ENCODE results near the gene RIBC1. TPM values are rescaled to one million over a fixed set of nuclear protein-coding genes. Genes with fewer than 3 reads are reported as not detected.
A peak's percentile ranks its signal among the peaks of the same experiment; 100 is the strongest.

Gene RIBC1
- total RNA-seq, 3 donors from 2014 or later (not counting 1 experiment from before 2014, with no cell fraction given) = 0.85 to 2.1 (median 1.1) TPM

- H3K9me3 Mint-ChIP-seq = no peaks in the 10 kb centered on the region
- ATAC-seq = no peak
- no peaks in the 10 kb centered on the region for H3K36me3 Mint-ChIP-seq
- H3K4me1 Mint-ChIP-seq = peaks cover 0 to 2% of the 10 kb centered on the region in 2 donors
- H3K9me3 ChIP-seq (ENCODE audit: control insufficient read depth, insufficient read depth, low read length) = no peaks in the 10 kb centered on the region
- no peak for DNase-seq
- H3K27me3 ChIP-seq (ENCODE audit: control insufficient read depth, insufficient read depth, low read length) = no peaks in the 10 kb centered on the region
- H3K4me3 ChIP-seq (ENCODE audit: low read length) = no peak overlapping the region
- peaks cover 41% of the 10 kb centered on the region for H3K36me3 ChIP-seq (ENCODE audit: control insufficient read depth, insufficient read depth, low read length)
- no peak for TF ChIP-seq CTCF (IDR thresholded peaks at IDR 0.05)
- 100% methylated on average over 1 of the region's 4 CpGs for WGBS (ENCODE audit: insufficient coverage)
- no peaks in the 10 kb centered on the region for H3K4me1 ChIP-seq (ENCODE audit: control insufficient read depth, insufficient read depth, low read length)
- no peak overlapping the region for H3K27ac ChIP-seq (ENCODE audit: low read length)
- intact Hi-C loops (cut with micrococcal nuclease) = no loop called here
- no peaks in the 10 kb centered on the region for H3K27me3 Mint-ChIP-seq (ENCODE audit: low read depth in 2 of 2)
- no peak overlapping the region for H3K4me3 Mint-ChIP-seq
- H3K27ac Mint-ChIP-seq = no peak overlapping the region
Observed at GRCh38 chrX:53379747-53380146, 42.9 kb upstream of the RIBC1 start.

GRCh38 chrX:53383376-53384076 lies 39.1 kb upstream of the RIBC1 start:
- intact Hi-C loops (cut with micrococcal nuclease) = no loop called here
- no peak overlapping the region for H3K4me3 Mint-ChIP-seq

DNA sequence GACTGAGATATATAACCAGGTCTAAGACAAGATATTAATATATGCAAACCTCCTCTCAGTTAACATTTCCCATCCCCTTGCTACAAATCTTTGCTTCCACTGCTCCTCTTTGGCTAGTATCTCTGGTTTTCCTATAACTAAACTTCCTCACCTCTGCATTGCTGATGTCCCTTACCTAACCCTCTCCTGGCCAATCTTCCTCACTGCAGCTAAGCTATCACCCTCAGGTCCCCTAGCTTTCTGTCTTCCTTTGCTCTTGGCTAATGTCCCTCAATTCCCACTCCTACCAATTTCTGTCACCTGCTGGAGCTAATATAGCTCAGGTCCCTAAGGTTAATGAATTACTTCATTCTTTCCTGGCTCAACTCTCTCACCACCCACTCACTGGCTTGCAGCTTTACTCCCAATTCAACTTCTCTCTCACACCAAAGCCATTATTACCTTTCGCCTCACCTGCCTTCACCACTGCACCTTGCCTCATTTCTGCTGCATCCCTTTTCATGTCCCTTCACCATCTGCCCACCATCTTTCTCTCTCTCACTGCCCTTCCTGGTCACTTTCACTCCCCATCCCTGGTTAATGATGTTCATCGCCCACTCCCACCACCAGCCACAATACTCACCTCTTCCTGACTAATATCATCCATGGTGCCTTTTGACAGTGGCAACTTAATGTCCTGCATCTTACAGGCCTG lies 26.9 kb upstream of the RIBC1 start:
- no peak overlapping the region for H3K27ac ChIP-seq (ENCODE audit: low read length)
- no peaks in the 10 kb centered on the region for H3K27me3 ChIP-seq (ENCODE audit: control insufficient read depth, insufficient read depth, low read length)
- no peak overlapping the region for H3K4me3 Mint-ChIP-seq
- peak overlapping the region in 1 of 2 donors; percentile 68 for H3K27ac Mint-ChIP-seq
- peaks cover 17% of the 10 kb centered on the region for H3K36me3 ChIP-seq (ENCODE audit: control insufficient read depth, insufficient read depth, low read length)
- no peak for ATAC-seq
- intact Hi-C loops (cut with micrococcal nuclease) = no loop called here
- H3K9me3 Mint-ChIP-seq = no peaks in the 10 kb centered on the region
- H3K4me3 ChIP-seq (ENCODE audit: low read length) = no peak overlapping the region
- peaks cover 0 to 6% of the 10 kb centered on the region in 2 donors for H3K4me1 Mint-ChIP-seq
- no peaks in the 10 kb centered on the region for H3K27me3 Mint-ChIP-seq (ENCODE audit: low read depth in 2 of 2)
- 97% methylated on average over 2 of the region's 2 CpGs for WGBS (ENCODE audit: insufficient coverage)
- H3K4me1 ChIP-seq (ENCODE audit: control insufficient read depth, insufficient read depth, low read length) = no peaks in the 10 kb centered on the region
- peaks cover 17% of the 10 kb centered on the region for H3K36me3 Mint-ChIP-seq
- DNase-seq = no peak
- H3K9me3 ChIP-seq (ENCODE audit: control insufficient read depth, insufficient read depth, low read length) = no peaks in the 10 kb centered on the region
- no peak for TF ChIP-seq CTCF (IDR thresholded peaks at IDR 0.05)

More at GRCh38 chrX:53383376-53384076, 39.1 kb upstream of the RIBC1 start:
- Histone ChIP-seq H3K27me3 (ENCODE audit: control insufficient read depth, insufficient read depth, low read length) (no peaks in the 10 kb centered on the region), H3K36me3 (ENCODE audit: control insufficient read depth, insufficient read depth, low read length) (peaks cover 41% of the 10 kb centered on the region), H3K4me3 (ENCODE audit: low read length) (no peak overlapping the region), H3K9me3 (ENCODE audit: control insufficient read depth, insufficient read depth, low read length) (no peaks in the 10 kb centered on the region), H3K27ac (ENCODE audit: low read length) (no peak overlapping the region), H3K4me1 (ENCODE audit: control insufficient read depth, insufficient read depth, low read length) (no peaks in the 10 kb centered on the region)
- TF ChIP-seq CTCF (IDR thresholded peaks at IDR 0.05) = no peak
- DNase-seq (no peak), ATAC-seq (no peak)
- H3K4me1 Mint-ChIP-seq = no peaks in the 10 kb centered on the region
- no peaks in the 10 kb centered on the region for H3K9me3 Mint-ChIP-seq
- H3K27ac Mint-ChIP-seq = no peak overlapping the region
- H3K27me3 Mint-ChIP-seq (ENCODE audit: low read depth in 2 of 2) = no peaks in the 10 kb centered on the region
- 94% methylated on average over 3 of the region's 4 CpGs for WGBS (ENCODE audit: insufficient coverage)
- H3K36me3 Mint-ChIP-seq = no peaks in the 10 kb centered on the region

Measured in natural killer cell (primary cell).